Measurements from ENCODE around the gene C1orf53. TPM values are rescaled to one million over a fixed set of nuclear protein-coding genes. Genes with fewer than 3 reads are reported as not detected.

The C1orf53 gene
- total and polyA plus RNA-seq, 2 of the 4 experiments (the other 2 are of a cell fraction), result 4.8 to 7.0 TPM

DNA sequence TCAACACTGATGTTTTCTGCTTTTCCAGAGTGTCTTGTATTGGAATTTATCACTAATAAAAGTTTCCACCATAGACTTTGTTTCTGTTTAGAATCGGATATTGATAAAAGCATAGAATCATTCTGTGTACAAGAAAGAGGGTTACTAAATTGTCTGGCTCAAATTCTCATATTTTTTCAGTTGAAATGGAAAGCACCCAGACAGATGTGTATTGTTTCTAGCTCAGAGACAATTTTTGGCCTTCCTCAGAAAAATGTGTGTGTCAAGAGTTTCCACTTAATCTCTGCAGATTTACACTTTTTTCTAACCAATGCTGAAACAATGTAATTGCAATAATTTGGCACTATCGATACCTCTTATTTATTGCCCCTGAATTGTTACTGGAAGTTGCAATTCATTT, 35.0 kb downstream of the C1orf53 start:
- intact Hi-C loops (cut with micrococcal nuclease), result no loop called here
- Histone ChIP-seq H3K18ac (ENCODE audit: low read depth, low read length) (no peak overlapping the region), H4K5ac (ENCODE audit: low read depth, low read length) (no peak overlapping the region), H3K4me3 (ENCODE audit: insufficient read depth, low read depth, low read length) (no peak overlapping the region), H3K56ac (ENCODE audit: extremely low read depth, insufficient read depth, low read length) (no peak overlapping the region), H3K36me3 (ENCODE audit: control insufficient read depth, insufficient read depth, low read length) (no peaks in the 10 kb centered on the region), H3K27me3 (ENCODE audit: control insufficient read depth, insufficient read depth, low read length) (no peaks in the 10 kb centered on the region), H3K4me2 (ENCODE audit: low read depth, low read length) (no peak overlapping the region), H3K4me1 (ENCODE audit: control insufficient read depth, insufficient read depth, low read length) (no peaks in the 10 kb centered on the region), H4K8ac (ENCODE audit: low read depth in 2 of 2, low read length in 2 of 2) (no peak overlapping the region), H3K4ac (ENCODE audit: low read depth, low read length) (no peak overlapping the region), H3K79me1 (ENCODE audit: low read depth in 1 of 2, low read length in 2 of 2) (no peaks in the 10 kb centered on the region), H2BK15ac (ENCODE audit: low read depth, low read length) (no peak overlapping the region), H3K9ac (ENCODE audit: low read depth, low read length) (no peak overlapping the region), H3K14ac (replicated peaks; ENCODE audit: low read depth, low read length) (no peak overlapping the region), H4K20me1 (ENCODE audit: insufficient read depth, low read length) (no peaks in the 10 kb centered on the region), H2AK5ac (ENCODE audit: low read depth, low read length) (no peak overlapping the region), H3K9me1 (ENCODE audit: insufficient read depth, low read length) (no peaks in the 10 kb centered on the region), H3K23ac (ENCODE audit: low read depth, low read length) (no peak overlapping the region), H3K27ac (ENCODE audit: insufficient read depth, low read length) (no peak overlapping the region), H2AFZ (replicated peaks; ENCODE audit: low read length, poor library complexity) (no peak overlapping the region), H4K91ac (ENCODE audit: insufficient read depth, low read depth, low read length) (no peak overlapping the region), H2BK20ac (ENCODE audit: low read depth, low read length) (no peak overlapping the region), H2BK120ac (ENCODE audit: low read depth, low read length) (no peak overlapping the region), H3K9me3 (ENCODE audit: control insufficient read depth, insufficient read depth, low read length) (no peaks in the 10 kb centered on the region), H2AK9ac (replicated peaks; ENCODE audit: low read depth, low read length, poor library complexity) (no peak overlapping the region), H2BK5ac (ENCODE audit: low read depth, low read length, poor library complexity, severe bottlenecking) (no peak overlapping the region)
- TF ChIP-seq USF2 (IDR thresholded peaks at IDR 0.05; ENCODE audit: low read depth, low read length) (no peak), POLR2A (IDR thresholded peaks at IDR 0.05; ENCODE audit: low read depth, low read length) (no peak), MXI1 (IDR thresholded peaks at IDR 0.05; ENCODE audit: borderline replicate concordance, low read depth, low read length) (no peak)
- DNase-seq (no peak), ATAC-seq (ENCODE audit: low read depth) (no peak)
- dilution Hi-C loops (cut with HindIII; ENCODE audit: low sequenced_read_pairs, unreplicated experiment), result no loop called here
- POLR2A ChIA-PET (ENCODE audit: unreplicated experiment), result no interaction called here
- in situ Hi-C loops (cut with MboI; ENCODE audit: low sequenced_read_pairs), result no loop called here
- BruUV-seq (replicated peaks), result no TSS peak
- CTCF ChIA-PET, result no interaction called here
- no CpG with 5 or more reads among the region's 2 CpGs for WGBS, 2 experiments (ENCODE audit: extremely low coverage in 2 of 2, insufficient read length in 1 of 2)
